ENCODE data around the gene ADARB2.
"Not testable (repeated sequence)": the region's sequence is repeated elsewhere in the genome, so short reads cannot be mapped to it uniquely, and the experiment has no call there.

DNA sequence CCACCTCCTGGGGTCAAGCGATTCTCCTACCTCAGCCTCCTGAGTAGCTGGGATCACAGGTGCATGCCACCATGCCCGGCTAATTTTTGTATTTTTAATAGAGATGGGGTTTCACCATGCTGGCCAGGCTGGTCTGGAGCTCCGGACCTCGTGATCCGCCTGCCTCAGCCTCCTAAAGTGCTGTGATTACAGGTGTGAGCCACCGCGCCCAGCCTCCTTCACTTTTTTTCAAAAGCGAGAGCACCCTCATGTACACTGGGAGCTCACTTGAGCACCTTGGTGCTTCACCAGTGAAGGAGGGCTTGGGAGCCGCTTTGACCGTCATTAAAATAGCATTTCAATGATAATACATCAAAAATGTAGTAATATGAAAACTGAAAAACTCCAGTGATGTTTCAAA lies 578.8 kb downstream of the ADARB2 start:
- TF ChIP-seq, protein P1, sequence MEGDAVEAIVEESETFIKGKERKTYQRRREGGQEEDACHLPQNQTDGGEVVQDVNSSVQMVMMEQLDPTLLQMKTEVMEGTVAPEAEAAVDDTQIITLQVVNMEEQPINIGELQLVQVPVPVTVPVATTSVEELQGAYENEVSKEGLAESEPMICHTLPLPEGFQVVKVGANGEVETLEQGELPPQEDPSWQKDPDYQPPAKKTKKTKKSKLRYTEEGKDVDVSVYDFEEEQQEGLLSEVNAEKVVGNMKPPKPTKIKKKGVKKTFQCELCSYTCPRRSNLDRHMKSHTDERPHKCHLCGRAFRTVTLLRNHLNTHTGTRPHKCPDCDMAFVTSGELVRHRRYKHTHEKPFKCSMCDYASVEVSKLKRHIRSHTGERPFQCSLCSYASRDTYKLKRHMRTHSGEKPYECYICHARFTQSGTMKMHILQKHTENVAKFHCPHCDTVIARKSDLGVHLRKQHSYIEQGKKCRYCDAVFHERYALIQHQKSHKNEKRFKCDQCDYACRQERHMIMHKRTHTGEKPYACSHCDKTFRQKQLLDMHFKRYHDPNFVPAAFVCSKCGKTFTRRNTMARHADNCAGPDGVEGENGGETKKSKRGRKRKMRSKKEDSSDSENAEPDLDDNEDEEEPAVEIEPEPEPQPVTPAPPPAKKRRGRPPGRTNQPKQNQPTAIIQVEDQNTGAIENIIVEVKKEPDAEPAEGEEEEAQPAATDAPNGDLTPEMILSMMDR (IDR thresholded peaks at IDR 0.05): not testable (repeated sequence)
- TF ChIP-seq POLR2A (IDR thresholded peaks at IDR 0.05): not testable (repeated sequence)
